ENCODE data around the gene GPRC5C.

The GPRC5C gene

DNA sequence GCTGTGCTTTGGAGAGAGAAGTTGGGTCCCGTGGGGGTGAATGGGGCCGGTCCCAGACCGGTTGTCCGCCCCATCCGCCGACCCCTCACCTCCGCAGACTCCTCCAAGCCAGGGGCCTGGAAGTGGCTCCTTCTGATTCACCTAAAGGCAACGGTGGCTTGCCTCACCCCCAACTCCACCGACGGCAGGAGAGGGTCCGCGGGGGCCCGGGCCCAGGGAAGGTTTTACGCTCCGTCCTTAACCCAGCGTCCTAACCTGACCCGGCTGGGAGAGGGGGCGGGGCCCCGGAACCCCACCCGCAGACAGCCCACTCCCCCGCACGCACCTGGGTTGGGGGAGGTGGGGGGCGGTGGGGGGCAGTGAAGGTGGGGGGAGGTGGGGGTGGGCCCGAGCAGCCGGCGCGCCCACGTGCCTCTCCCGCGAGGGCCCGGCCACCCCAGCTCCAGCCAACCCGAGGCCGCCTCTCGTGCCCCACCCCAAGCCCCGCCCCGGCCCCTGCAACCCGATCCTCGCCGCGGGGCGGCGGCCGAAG, 21.8 kb downstream of the GPRC5C start:
- no peak for DNase-seq (ENCODE audit: low read depth)
- H3K4me3 ChIP-seq (ENCODE audit: low read depth, low read length): no peak overlapping the region
- TF ChIP-seq, protein P1, sequence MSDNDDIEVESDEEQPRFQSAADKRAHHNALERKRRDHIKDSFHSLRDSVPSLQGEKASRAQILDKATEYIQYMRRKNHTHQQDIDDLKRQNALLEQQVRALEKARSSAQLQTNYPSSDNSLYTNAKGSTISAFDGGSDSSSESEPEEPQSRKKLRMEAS (IDR thresholded peaks at IDR 0.05; ENCODE audit: low read depth, low read length): peak; percentile 37; the same call in 1 of the 2 replicates
- TF ChIP-seq, protein P2, sequence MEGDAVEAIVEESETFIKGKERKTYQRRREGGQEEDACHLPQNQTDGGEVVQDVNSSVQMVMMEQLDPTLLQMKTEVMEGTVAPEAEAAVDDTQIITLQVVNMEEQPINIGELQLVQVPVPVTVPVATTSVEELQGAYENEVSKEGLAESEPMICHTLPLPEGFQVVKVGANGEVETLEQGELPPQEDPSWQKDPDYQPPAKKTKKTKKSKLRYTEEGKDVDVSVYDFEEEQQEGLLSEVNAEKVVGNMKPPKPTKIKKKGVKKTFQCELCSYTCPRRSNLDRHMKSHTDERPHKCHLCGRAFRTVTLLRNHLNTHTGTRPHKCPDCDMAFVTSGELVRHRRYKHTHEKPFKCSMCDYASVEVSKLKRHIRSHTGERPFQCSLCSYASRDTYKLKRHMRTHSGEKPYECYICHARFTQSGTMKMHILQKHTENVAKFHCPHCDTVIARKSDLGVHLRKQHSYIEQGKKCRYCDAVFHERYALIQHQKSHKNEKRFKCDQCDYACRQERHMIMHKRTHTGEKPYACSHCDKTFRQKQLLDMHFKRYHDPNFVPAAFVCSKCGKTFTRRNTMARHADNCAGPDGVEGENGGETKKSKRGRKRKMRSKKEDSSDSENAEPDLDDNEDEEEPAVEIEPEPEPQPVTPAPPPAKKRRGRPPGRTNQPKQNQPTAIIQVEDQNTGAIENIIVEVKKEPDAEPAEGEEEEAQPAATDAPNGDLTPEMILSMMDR (IDR thresholded peaks at IDR 0.05; ENCODE audit: low read depth, low read length): no peak

DNA sequence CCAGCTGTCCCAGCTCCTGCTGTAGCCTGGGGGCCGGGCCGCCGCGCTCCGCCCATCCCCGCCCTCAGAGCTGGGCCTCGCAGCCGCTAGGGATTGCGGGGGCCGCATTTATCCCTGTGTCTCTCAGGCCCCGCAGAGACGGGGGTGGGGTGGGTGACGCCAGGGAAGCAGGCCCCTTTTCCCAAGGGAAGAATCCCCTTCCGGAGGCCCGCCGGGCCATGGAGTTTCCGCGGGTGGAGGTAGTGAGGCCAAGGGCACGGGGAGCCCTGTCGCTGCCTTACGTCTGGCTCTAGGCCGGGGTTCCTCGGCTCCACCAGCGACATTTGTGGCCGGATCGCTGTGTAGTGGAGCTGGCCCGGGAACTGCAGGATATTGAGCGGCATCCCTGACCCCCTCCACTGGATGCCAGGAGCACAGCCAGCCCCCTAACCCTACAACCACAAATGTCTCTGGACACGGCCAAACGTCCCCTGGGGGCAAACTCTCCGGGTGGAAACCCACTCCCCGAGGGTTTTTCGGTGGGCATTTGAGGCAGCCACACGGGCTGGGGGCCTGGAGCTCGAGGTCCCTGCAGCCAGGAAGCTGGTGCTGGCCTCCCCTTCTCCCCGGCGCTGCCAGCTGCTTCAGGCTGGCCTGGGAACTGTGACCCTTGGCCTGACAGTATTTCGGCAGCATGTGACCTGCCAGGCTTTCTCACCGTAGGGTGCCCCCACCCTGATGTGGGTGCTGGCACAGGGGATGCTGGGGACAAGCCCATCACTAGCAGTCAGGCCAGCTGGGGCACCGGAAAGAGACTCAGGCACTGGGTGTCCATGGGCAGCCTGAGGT, 22.5 kb downstream of the GPRC5C start:
- no peak overlapping the region for H3K4me3 ChIP-seq (ENCODE audit: low read depth, low read length)
- peak; percentile 88 for DNase-seq (ENCODE audit: low read depth)

DNA sequence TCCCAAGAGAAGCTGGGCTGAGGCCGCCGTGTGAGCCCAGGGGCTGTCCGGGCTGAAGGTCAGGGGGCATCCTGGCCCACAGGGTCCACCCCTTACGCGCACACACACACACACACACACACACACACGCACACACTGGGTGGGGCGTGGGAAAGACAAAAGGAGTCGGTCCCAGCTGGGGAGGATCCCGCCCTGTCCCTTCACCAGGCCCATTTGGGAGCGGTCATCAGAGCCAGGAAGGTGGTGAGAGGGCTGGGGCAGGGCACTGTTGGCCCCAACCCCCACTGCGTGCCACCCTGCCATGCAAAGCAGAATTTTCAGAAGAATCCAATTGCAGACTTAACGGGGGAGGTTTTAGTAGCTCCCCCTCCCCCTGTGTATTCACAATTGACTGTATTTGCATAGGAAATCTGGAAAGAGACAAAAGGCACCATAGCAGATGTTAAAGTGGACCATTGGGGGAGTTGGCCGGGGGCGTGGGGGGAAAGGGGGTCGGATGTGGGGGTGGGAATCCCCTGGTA, 23.2 kb downstream of the GPRC5C start:
- no peak for DNase-seq (ENCODE audit: low read depth)
- TF ChIP-seq, protein P1 (IDR thresholded peaks at IDR 0.05; ENCODE audit: low read depth, low read length): no peak
- TF ChIP-seq MYC (IDR thresholded peaks at IDR 0.05; ENCODE audit: low read depth, low read length): no peak
- TF ChIP-seq, protein P2 (IDR thresholded peaks at IDR 0.05; ENCODE audit: low read depth, low read length): no peak
- no peak for TF ChIP-seq POLR2A (IDR thresholded peaks at IDR 0.05; ENCODE audit: extremely low read depth, insufficient read length)
- no peak overlapping the region for H3K4me3 ChIP-seq (ENCODE audit: low read depth, low read length)

More for the DNA sequence above, 22.5 kb downstream of the GPRC5C start:
- TF ChIP-seq, protein P2 (IDR thresholded peaks at IDR 0.05; ENCODE audit: low read depth, low read length): peak; percentile 1
- TF ChIP-seq, protein P1 (IDR thresholded peaks at IDR 0.05; ENCODE audit: low read depth, low read length): no peak

DNA sequence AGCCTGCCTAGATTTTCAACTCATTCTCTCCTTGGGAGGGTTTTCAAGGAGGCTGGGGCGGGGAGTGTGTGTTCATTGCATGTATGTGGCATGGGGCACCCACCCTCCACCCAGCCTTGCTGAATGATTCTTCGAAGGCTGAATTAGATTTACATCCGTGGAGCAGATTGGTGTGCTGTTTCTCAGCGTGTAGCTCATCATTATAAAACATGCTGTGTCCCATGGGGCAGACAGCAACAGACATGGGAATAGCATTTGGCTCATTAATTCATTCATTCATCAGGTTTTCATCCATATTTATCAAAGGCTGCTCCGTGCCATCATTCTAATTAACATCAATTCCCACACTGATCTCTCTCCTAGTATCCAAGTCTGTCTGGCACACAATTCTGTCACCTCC, 23.9 kb downstream of the GPRC5C start:
- no peak for DNase-seq (ENCODE audit: low read depth)
- TF ChIP-seq, protein P2 (IDR thresholded peaks at IDR 0.05; ENCODE audit: low read depth, low read length): no peak
- TF ChIP-seq MYC (IDR thresholded peaks at IDR 0.05; ENCODE audit: low read depth, low read length): no peak
- no peak overlapping the region for H3K4me3 ChIP-seq (ENCODE audit: low read depth, low read length)

DNA sequence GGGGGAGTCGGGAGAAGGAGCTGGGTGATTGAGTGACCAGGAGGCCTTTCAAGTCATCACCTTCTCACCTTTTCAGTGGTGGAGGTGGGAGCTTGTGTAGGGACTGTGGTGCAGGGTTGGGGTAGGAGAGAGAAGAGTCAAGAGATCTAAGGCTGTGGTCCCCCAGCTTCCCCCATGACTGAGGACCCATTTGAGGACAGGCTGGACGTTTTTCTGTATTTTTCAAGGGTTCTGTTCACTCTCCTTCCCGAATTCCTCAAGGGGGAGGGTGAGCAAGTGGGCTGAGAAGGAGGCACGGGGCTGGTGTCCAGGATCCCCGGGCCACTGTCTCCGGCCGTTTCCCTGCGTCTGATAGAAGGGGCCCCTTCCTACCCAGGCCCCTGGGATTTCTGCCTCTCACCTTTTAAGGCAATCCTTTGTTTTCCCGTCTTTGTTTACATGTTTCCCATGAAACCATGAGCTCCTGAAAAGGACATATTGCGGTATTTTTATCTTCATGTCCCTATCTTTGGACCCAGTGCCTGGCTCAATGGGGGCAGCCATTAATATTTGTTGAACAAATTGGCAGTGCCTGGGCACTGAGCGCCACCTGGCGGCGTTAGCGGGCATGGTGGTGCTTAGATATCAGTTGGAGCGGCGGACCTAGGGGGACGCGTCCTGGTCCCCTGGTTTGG, 25.4 kb downstream of the GPRC5C start:
- H3K4me3 ChIP-seq (ENCODE audit: low read depth, low read length): no peak overlapping the region
- DNase-seq (ENCODE audit: low read depth): peak; percentile 78
- no peak for TF ChIP-seq MYC (IDR thresholded peaks at IDR 0.05; ENCODE audit: low read depth, low read length)
- TF ChIP-seq, protein P2 (IDR thresholded peaks at IDR 0.05; ENCODE audit: low read depth, low read length): peak; percentile 85

Measured in NB4 (cell line).